Vagina (tissue), 2 donors: Measurements from ENCODE around the gene STXBP6.

Experiments
- CTCF ChIP-seq, 3 experiments: fragments of 450-650 bp in 2 of 3; fragments of 200-600 bp in 1 of 3; sonication (generic) in 1 of 3; IDR thresholded peaks; one replicate each; pipeline ENCODE4 v1.5.1; 2017 to 2019; ENCODE audit warnings: antibody characterized with exemption in 3 of 3, mild to moderate bottlenecking in 2 of 3, moderate library complexity in 2 of 3
- POLR2A ChIP-seq, 2 donors: fragments of 450-650 bp; IDR thresholded peaks; one replicate each; pipeline ENCODE4 v1.6.1; 2017; ENCODE audit warnings: antibody characterized with exemption in 2 of 2, mild to moderate bottlenecking in 2 of 2, moderate library complexity in 2 of 2

- TF ChIP-seq CTCF (IDR thresholded peaks at IDR 0.05) = no peak
- no peak for TF ChIP-seq POLR2A (IDR thresholded peaks at IDR 0.05)
Measured at GRCh38 chr14:24972844-24973243, 77.1 kb downstream of the STXBP6 start.
